Neural progenitor cell (in vitro differentiated cells): ENCODE results near the gene ADARB2. TPM values are rescaled to one million over a fixed set of nuclear protein-coding genes. Genes with fewer than 3 reads are reported as not detected.

Source experiments
- DNase-seq: peaks from one replicate; pipeline ENCODE4 v3.0.0-alpha.2; 2016; ENCODE audit warnings: low spot score
- H2AFZ ChIP-seq: fragments of 200-600 bp; sonication (generic); replicated peaks from 2 replicates; pipeline ENCODE4 v1.6.1; 2016; ENCODE audit warnings: antibody characterized with exemption
- H3F3A ChIP-seq: fragments of 200-600 bp; sonication (generic); 2 replicates; pipeline ENCODE4 v1.6.1; 2016; ENCODE audit warnings: antibody characterized with exemption, low read depth
- H3K27ac ChIP-seq: fragments of 200-600 bp; sonication (generic); 2 replicates; pipeline ENCODE4 v1.5.1; 2016; ENCODE audit warnings: mild to moderate bottlenecking
- H3K27me3 ChIP-seq: fragments of 200-600 bp; sonication (generic); 2 replicates; pipeline ENCODE4 v1.6.1; 2016; ENCODE audit warnings: mild to moderate bottlenecking, moderate library complexity
- H3K36me3 ChIP-seq: fragments of 200-600 bp; sonication (generic); 2 replicates; pipeline ENCODE4 v1.5.1; 2016
- H3K4me1 ChIP-seq: fragments of 200-600 bp; sonication (generic); 2 replicates; pipeline ENCODE4 v1.6.1; 2016; ENCODE audit warnings: mixed run types
- H3K4me2 ChIP-seq: fragments of 200-600 bp; sonication (generic); 2 replicates; pipeline ENCODE4 v1.6.1; 2016
- H3K4me3 ChIP-seq: fragments of 200-600 bp; sonication (generic); 2 replicates; pipeline ENCODE4 v1.5.1; 2016
- H3K79me2 ChIP-seq: fragments of 200-600 bp; sonication (generic); 2 replicates; pipeline ENCODE4 v1.6.1; 2016; ENCODE audit warnings: low read depth
- H3K9ac ChIP-seq: fragments of 200-600 bp; sonication (generic); 2 replicates; pipeline ENCODE4 v1.6.1; 2016
- H3K9me3 ChIP-seq: fragments of 200-600 bp; sonication (generic); 2 replicates; pipeline ENCODE4 v1.5.1; 2016; ENCODE audit warnings: low read depth
- H4K20me1 ChIP-seq: fragments of 200-600 bp; sonication (generic); 2 replicates; pipeline ENCODE4 v1.6.1; 2016; ENCODE audit warnings: low read depth
- H3K27ac Mint-ChIP-seq: 3 replicates; pipeline ENCODE4 v1.8.0; 2021; ENCODE audit warnings: mixed read lengths
- H3K27me3 Mint-ChIP-seq: 2 replicates; pipeline ENCODE4 v1.8.0; 2022; ENCODE audit warnings: low read depth, mild to moderate bottlenecking, inconsistent platforms, moderate library complexity, mixed read lengths; ENCODE audit not compliant: insufficient read depth
- H3K36me3 Mint-ChIP-seq: 3 replicates; pipeline ENCODE4 v1.8.0; 2021; ENCODE audit warnings: mixed read lengths
- H3K4me1 Mint-ChIP-seq: 3 replicates; pipeline ENCODE4 v1.8.0; 2021; ENCODE audit warnings: mixed read lengths
- H3K4me3 Mint-ChIP-seq: 3 replicates; pipeline ENCODE4 v1.8.0; 2021; ENCODE audit warnings: mild to moderate bottlenecking, moderate library complexity, mixed read lengths
- H3K9me3 Mint-ChIP-seq: 3 replicates; pipeline ENCODE4 v1.8.0; 2020; ENCODE audit warnings: mixed read lengths
- CTCF ChIP-seq: fragments of 200-600 bp; sonication (generic); IDR thresholded peaks from 2 replicates; pipeline ENCODE4 v1.5.1; 2017; ENCODE audit warnings: antibody characterized with exemption, mild to moderate bottlenecking
- EZH2 ChIP-seq: fragments of 200-600 bp; sonication (generic); IDR thresholded peaks from 2 replicates; pipeline ENCODE4 v1.6.1; 2017; ENCODE audit warnings: antibody characterized with exemption, mild to moderate bottlenecking, moderate library complexity
- EZH2phosphoT487 ChIP-seq: fragments of 200-600 bp; sonication (generic); IDR thresholded peaks from 2 replicates; pipeline ENCODE4 v1.6.1; 2017; ENCODE audit warnings: antibody characterized with exemption
- total RNA-seq: library from RNA; depleted of rRNA; stranded (reverse); fragments of >200 nt; gene quantifications from 2 replicates; pipeline ENCODE4 v1.2.3, GENCODE V29; 2015; ENCODE audit warnings: low replicate concordance

Gene ADARB2
- total RNA-seq, 1 donor from 2014 or later = not detected

- no peaks in the 10 kb centered on the region for H3K36me3 ChIP-seq
- Mint-ChIP-seq H3K27me3 (peaks cover 3% of the 10 kb centered on the region), H3K27ac (no peak overlapping the region), H3K4me1 (peaks cover 36% of the 10 kb centered on the region), H3K36me3 (no peaks in the 10 kb centered on the region), H3K4me3 (no peak overlapping the region), H3K9me3 (no peaks in the 10 kb centered on the region)
- H3K9me3 ChIP-seq = no peaks in the 10 kb centered on the region
- no peak overlapping the region for H3K4me2 ChIP-seq
- no peaks in the 10 kb centered on the region for H4K20me1 ChIP-seq
- no peak for TF ChIP-seq EZH2phosphoT487
- TF ChIP-seq EZH2 = no peak
- TF ChIP-seq CTCF = no peak
- no peaks in the 10 kb centered on the region for H3K27me3 ChIP-seq
- H3K4me3 ChIP-seq = no peak overlapping the region
- H3K9ac ChIP-seq = no peak overlapping the region
- H3K79me2 ChIP-seq = no peaks in the 10 kb centered on the region
- DNase-seq = peak; percentile 18
- peaks cover 19% of the 10 kb centered on the region for H3K4me1 ChIP-seq
- no peak overlapping the region for H3K27ac ChIP-seq
- H3F3A ChIP-seq = no peaks in the 10 kb centered on the region
- no peak overlapping the region for H2AFZ ChIP-seq
These were observed 214.1 kb downstream of the ADARB2 start for GRCh38 chr10:1523221-1523620.

GRCh38 chr10:1522237-1522636, 215.1 kb downstream of the ADARB2 start:
- peak; percentile 16 for DNase-seq
- Histone ChIP-seq H3K9me3 (no peaks in the 10 kb centered on the region), H3F3A (no peaks in the 10 kb centered on the region), H3K27ac (no peak overlapping the region), H3K4me3 (no peak overlapping the region), H4K20me1 (no peaks in the 10 kb centered on the region), H3K36me3 (no peaks in the 10 kb centered on the region), H3K79me2 (no peaks in the 10 kb centered on the region), H3K4me2 (no peak overlapping the region), H2AFZ (peak overlapping the region; percentile 34), H3K27me3 (no peaks in the 10 kb centered on the region), H3K9ac (no peak overlapping the region), H3K4me1 (peaks cover 19% of the 10 kb centered on the region)
- Mint-ChIP-seq H3K9me3 (peaks cover 2% of the 10 kb centered on the region), H3K27ac (peak overlapping the region; percentile 36), H3K27me3 (peaks cover 7% of the 10 kb centered on the region), H3K4me1 (peaks cover 36% of the 10 kb centered on the region), H3K36me3 (no peaks in the 10 kb centered on the region), H3K4me3 (no peak overlapping the region)
- TF ChIP-seq EZH2phosphoT487 (no peak), EZH2 (no peak), CTCF (no peak)

- Histone ChIP-seq H3K79me2 (no peaks in the 10 kb centered on the region), H2AFZ (no peak overlapping the region), H3K4me3 (no peak overlapping the region), H3K4me2 (no peak overlapping the region), H3K9me3 (no peaks in the 10 kb centered on the region), H3K9ac (no peak overlapping the region), H3K27ac (no peak overlapping the region), H4K20me1 (no peaks in the 10 kb centered on the region), H3K27me3 (no peaks in the 10 kb centered on the region), H3K4me1 (peaks cover 19% of the 10 kb centered on the region), H3K36me3 (no peaks in the 10 kb centered on the region), H3F3A (no peaks in the 10 kb centered on the region)
- no peaks in the 10 kb centered on the region for H3K36me3 Mint-ChIP-seq
- peaks cover 7% of the 10 kb centered on the region for H3K27me3 Mint-ChIP-seq
- peaks cover 35% of the 10 kb centered on the region for H3K4me1 Mint-ChIP-seq
- H3K4me3 Mint-ChIP-seq = no peak overlapping the region
- TF ChIP-seq EZH2 (no peak), CTCF (no peak), EZH2phosphoT487 (no peak)
- DNase-seq = no peak
- H3K9me3 Mint-ChIP-seq = peaks cover 2% of the 10 kb centered on the region
- H3K27ac Mint-ChIP-seq = peak overlapping the region; percentile 31
These were observed 215.6 kb downstream of the ADARB2 start for GRCh38 chr10:1521741-1522140.
